Karpas-422 (cell line): Measurements from ENCODE around the gene GDF2. TPM values are rescaled to one million over a fixed set of nuclear protein-coding genes. Genes with fewer than 3 reads are reported as not detected.

Experiments used
- DNase-seq: peaks from one replicate; pipeline ENCODE4 v3.0.0-alpha.2; 2015
- H2AFZ ChIP-seq: fragments of 200-600 bp; sonication (generic); 2 replicates; pipeline ENCODE4 v1.6.1; 2014; ENCODE audit warnings: antibody characterized with exemption, low read length, mixed read lengths
- H3K27ac ChIP-seq: fragments of 200-600 bp; sonication (generic); 2 replicates; pipeline ENCODE4 v1.5.1; 2014; ENCODE audit warnings: mild to moderate bottlenecking, low read length, moderate library complexity
- H3K27me3 ChIP-seq: fragments of 200-600 bp; sonication (generic); 2 replicates; pipeline ENCODE4 v1.6.1; 2014; ENCODE audit warnings: low read length, mixed read lengths
- H3K36me3 ChIP-seq: fragments of 200-600 bp; sonication (generic); 2 replicates; pipeline ENCODE4 v1.6.1; 2014; ENCODE audit warnings: low read length, mixed read lengths; ENCODE audit not compliant: insufficient read depth
- H3K4me1 ChIP-seq: fragments of 200-600 bp; sonication (generic); 2 replicates; pipeline ENCODE4 v1.6.1; 2014; ENCODE audit warnings: mild to moderate bottlenecking, low read length, mixed read lengths
- H3K4me2 ChIP-seq: fragments of 200-600 bp; sonication (generic); 2 replicates; pipeline ENCODE4 v1.6.1; 2014; ENCODE audit warnings: low read length, low read depth, mild to moderate bottlenecking; ENCODE audit not compliant: poor library complexity, severe bottlenecking
- H3K4me3 ChIP-seq: fragments of 200-600 bp; sonication (generic); 2 replicates; pipeline ENCODE4 v1.5.1; 2014; ENCODE audit warnings: mild to moderate bottlenecking, antibody characterized with exemption, low read length, mixed read lengths
- H3K79me2 ChIP-seq: fragments of 200-600 bp; sonication (generic); 2 replicates; pipeline ENCODE4 v1.6.1; 2014; ENCODE audit warnings: mild to moderate bottlenecking, low read length, mixed read lengths
- H3K9ac ChIP-seq: fragments of 200-600 bp; sonication (generic); 2 replicates; pipeline ENCODE4 v1.6.0; 2014; ENCODE audit warnings: low read length
- H3K9me2 ChIP-seq: fragments of 200-600 bp; sonication (generic), shearing (Covaris generic); replicated peaks from 2 replicates; pipeline ENCODE4 v1.6.0; 2014; ENCODE audit warnings: mild to moderate bottlenecking, low read length, moderate library complexity; ENCODE audit not compliant: insufficient read depth
- H3K9me3 ChIP-seq: fragments of 300-700, 200-600 bp; sonication (generic); 2 replicates; pipeline ENCODE4 v1.6.1; 2014; ENCODE audit warnings: low read length, mixed read lengths
- H4K20me1 ChIP-seq: fragments of 200-600 bp; sonication (generic); 2 replicates; pipeline ENCODE4 v1.6.1; 2014; ENCODE audit warnings: mild to moderate bottlenecking, antibody characterized with exemption, low read length, low read depth; ENCODE audit not compliant: insufficient read depth
- total RNA-seq: library from RNA; depleted of rRNA; stranded (reverse); fragments of >200 nt; shearing (Covaris generic); gene quantifications from 2 replicates; pipeline ENCODE4 v1.2.3, GENCODE V29; 2014; ENCODE audit warnings: low replicate concordance

GDF2 gene
- total RNA-seq, 1 experiment from 2014 or later: not detected

- no peaks in the 10 kb centered on the region for H3K27me3 ChIP-seq
- no peaks in the 10 kb centered on the region for H3K9me3 ChIP-seq
- no peaks in the 10 kb centered on the region for H3K9me2 ChIP-seq
- no peaks in the 10 kb centered on the region for H3K79me2 ChIP-seq
- H3K27ac ChIP-seq: no peak overlapping the region
- H3K4me2 ChIP-seq: no peak overlapping the region
- no peak for DNase-seq
- no peak overlapping the region for H3K4me3 ChIP-seq
- H3K9ac ChIP-seq: no peak overlapping the region
- no peaks in the 10 kb centered on the region for H4K20me1 ChIP-seq
- no peaks in the 10 kb centered on the region for H3K36me3 ChIP-seq
- H2AFZ ChIP-seq: no peak overlapping the region
- H3K4me1 ChIP-seq: peaks cover 11% of the 10 kb centered on the region
Observed at GRCh38 chr10:47359101-47359500, 36.8 kb downstream of the GDF2 start.

GRCh38 chr10:47359626-47360418 is 37.6 kb downstream of the GDF2 start:
- no peaks in the 10 kb centered on the region for H3K79me2 ChIP-seq
- H3K27ac ChIP-seq: no peak overlapping the region
- H3K27me3 ChIP-seq: no peaks in the 10 kb centered on the region
- no peaks in the 10 kb centered on the region for H3K9me3 ChIP-seq
- H3K4me1 ChIP-seq: peaks cover 11% of the 10 kb centered on the region
- H3K36me3 ChIP-seq: no peaks in the 10 kb centered on the region
- H2AFZ ChIP-seq: no peak overlapping the region
- H3K4me3 ChIP-seq: no peak overlapping the region
- no peaks in the 10 kb centered on the region for H3K9me2 ChIP-seq
- DNase-seq: no peak
- no peaks in the 10 kb centered on the region for H4K20me1 ChIP-seq
- no peak overlapping the region for H3K9ac ChIP-seq
- no peak overlapping the region for H3K4me2 ChIP-seq

GRCh38 chr10:47360419-47361040 is 38.3 kb downstream of the GDF2 start:
- H3K27me3 ChIP-seq: no peaks in the 10 kb centered on the region
- H3K4me1 ChIP-seq: peaks cover 11% of the 10 kb centered on the region
- H2AFZ ChIP-seq: no peak overlapping the region
- H3K9me3 ChIP-seq: no peaks in the 10 kb centered on the region
- no peaks in the 10 kb centered on the region for H4K20me1 ChIP-seq
- H3K9me2 ChIP-seq: no peaks in the 10 kb centered on the region
- H3K4me3 ChIP-seq: no peak overlapping the region
- H3K79me2 ChIP-seq: no peaks in the 10 kb centered on the region
- H3K4me2 ChIP-seq: no peak overlapping the region
- no peak overlapping the region for H3K27ac ChIP-seq
- H3K36me3 ChIP-seq: no peaks in the 10 kb centered on the region
- no peak overlapping the region for H3K9ac ChIP-seq
- no peak for DNase-seq

GRCh38 chr10:47361293-47361692 is 39.0 kb downstream of the GDF2 start:
- H3K4me1 ChIP-seq: peaks cover 3% of the 10 kb centered on the region
- no peaks in the 10 kb centered on the region for H3K36me3 ChIP-seq
- H2AFZ ChIP-seq: no peak overlapping the region
- no peak overlapping the region for H3K4me3 ChIP-seq
- no peak overlapping the region for H3K27ac ChIP-seq
- H3K79me2 ChIP-seq: no peaks in the 10 kb centered on the region
- H3K9ac ChIP-seq: no peak overlapping the region
- no peaks in the 10 kb centered on the region for H3K9me3 ChIP-seq
- H4K20me1 ChIP-seq: no peaks in the 10 kb centered on the region
- no peak overlapping the region for H3K4me2 ChIP-seq
- DNase-seq: peak; percentile 80
- H3K27me3 ChIP-seq: no peaks in the 10 kb centered on the region
- H3K9me2 ChIP-seq: no peaks in the 10 kb centered on the region

GRCh38 chr10:47362199-47362598 is 39.9 kb downstream of the GDF2 start:
- DNase-seq: no peak
- no peak overlapping the region for H3K4me3 ChIP-seq

GRCh38 chr10:47363781-47364180 is 41.5 kb downstream of the GDF2 start:
- H3K36me3 ChIP-seq: no peaks in the 10 kb centered on the region

More at GRCh38 chr10:47362199-47362598, 39.9 kb downstream of the GDF2 start:
- no peaks in the 10 kb centered on the region for H3K79me2 ChIP-seq
- no peak overlapping the region for H3K9ac ChIP-seq
- no peak overlapping the region for H3K27ac ChIP-seq
- H3K9me2 ChIP-seq: no peaks in the 10 kb centered on the region
- no peaks in the 10 kb centered on the region for H3K36me3 ChIP-seq
- no peaks in the 10 kb centered on the region for H4K20me1 ChIP-seq
- H3K9me3 ChIP-seq: no peaks in the 10 kb centered on the region
- no peak overlapping the region for H2AFZ ChIP-seq
- no peaks in the 10 kb centered on the region for H3K27me3 ChIP-seq
- H3K4me1 ChIP-seq: no peaks in the 10 kb centered on the region; the same call in 1 of the 2 replicates
- H3K4me2 ChIP-seq: no peak overlapping the region

GRCh38 chr10:47364366-47364765 is 42.1 kb downstream of the GDF2 start:
- H3K27me3 ChIP-seq: no peaks in the 10 kb centered on the region
- no peaks in the 10 kb centered on the region for H3K79me2 ChIP-seq
- no peaks in the 10 kb centered on the region for H3K9me3 ChIP-seq
- no peaks in the 10 kb centered on the region for H3K36me3 ChIP-seq
- no peak overlapping the region for H3K4me2 ChIP-seq
- H3K4me1 ChIP-seq: no peaks in the 10 kb centered on the region; the same call in 1 of the 2 replicates
- no peak overlapping the region for H3K4me3 ChIP-seq
- no peak for DNase-seq
- no peaks in the 10 kb centered on the region for H4K20me1 ChIP-seq
- H3K9me2 ChIP-seq: no peaks in the 10 kb centered on the region
- no peak overlapping the region for H3K27ac ChIP-seq
- H2AFZ ChIP-seq: no peak overlapping the region
- no peak overlapping the region for H3K9ac ChIP-seq

More at GRCh38 chr10:47363781-47364180, 41.5 kb downstream of the GDF2 start:
- no peak overlapping the region for H2AFZ ChIP-seq
- no peaks in the 10 kb centered on the region for H3K27me3 ChIP-seq
- no peaks in the 10 kb centered on the region for H3K9me2 ChIP-seq
- no peaks in the 10 kb centered on the region for H3K79me2 ChIP-seq
- no peak overlapping the region for H3K9ac ChIP-seq
- H3K4me3 ChIP-seq: no peak overlapping the region
- H3K4me1 ChIP-seq: no peaks in the 10 kb centered on the region; the same call in 1 of the 2 replicates
- H4K20me1 ChIP-seq: no peaks in the 10 kb centered on the region
- DNase-seq: no peak
- H3K9me3 ChIP-seq: no peaks in the 10 kb centered on the region
- H3K27ac ChIP-seq: no peak overlapping the region
- H3K4me2 ChIP-seq: no peak overlapping the region

- H3K9me2 ChIP-seq: no peaks in the 10 kb centered on the region
- H3K9ac ChIP-seq: no peak overlapping the region
- DNase-seq: no peak
- no peak overlapping the region for H3K27ac ChIP-seq
- H3K79me2 ChIP-seq: no peaks in the 10 kb centered on the region
- no peaks in the 10 kb centered on the region for H3K27me3 ChIP-seq
- H3K9me3 ChIP-seq: no peaks in the 10 kb centered on the region
- no peak overlapping the region for H3K4me2 ChIP-seq
- no peaks in the 10 kb centered on the region; the same call in 1 of the 2 replicates for H3K4me1 ChIP-seq
- no peak overlapping the region for H2AFZ ChIP-seq
- no peak overlapping the region for H3K4me3 ChIP-seq
- H3K36me3 ChIP-seq: no peaks in the 10 kb centered on the region
- no peaks in the 10 kb centered on the region for H4K20me1 ChIP-seq
Observed at GRCh38 chr10:47364911-47365310, 42.7 kb downstream of the GDF2 start.
